ENCODE measurements around the gene BCAS3.
A peak's percentile ranks its signal among the peaks of the same experiment; 100 is the strongest.

BCAS3 gene

GRCh38 chr17:60738287-60738686, 60.6 kb downstream of the BCAS3 start:
- TF ChIP-seq CTCF (IDR thresholded peaks at IDR 0.05; ENCODE audit: low read depth, low read length, missing control alignments), result no peak
- no peak for DNase-seq (ENCODE audit: low read depth)
- H3K4me3 ChIP-seq (ENCODE audit: low read depth, low read length), result no peak overlapping the region
- in situ Hi-C loops (cut with HindIII; ENCODE audit: low sequenced_read_pairs), result no loop called here

- no peak overlapping the region for H3K4me3 ChIP-seq (ENCODE audit: low read depth, low read length)
- in situ Hi-C loops (cut with HindIII; ENCODE audit: low sequenced_read_pairs), result no loop called here
- no peak for TF ChIP-seq CTCF (IDR thresholded peaks at IDR 0.05; ENCODE audit: low read depth, low read length, missing control alignments)
- no peak for DNase-seq (ENCODE audit: low read depth)
These were observed 62.9 kb downstream of the BCAS3 start for GRCh38 chr17:60740584-60740983.

- in situ Hi-C loops (cut with HindIII; ENCODE audit: low sequenced_read_pairs), result no loop called here
- no peak for DNase-seq (ENCODE audit: low read depth)
- H3K4me3 ChIP-seq (ENCODE audit: low read depth, low read length), result no peak overlapping the region
- TF ChIP-seq CTCF (IDR thresholded peaks at IDR 0.05; ENCODE audit: low read depth, low read length, missing control alignments), result no peak
These were observed 63.4 kb downstream of the BCAS3 start for GRCh38 chr17:60741031-60741430.

GRCh38 chr17:60743282-60743681, 65.6 kb downstream of the BCAS3 start:
- no peak for TF ChIP-seq CTCF (IDR thresholded peaks at IDR 0.05; ENCODE audit: low read depth, low read length, missing control alignments)
- DNase-seq (ENCODE audit: low read depth), result no peak
- in situ Hi-C loops (cut with HindIII; ENCODE audit: low sequenced_read_pairs), result no loop called here
- no peak overlapping the region for H3K4me3 ChIP-seq (ENCODE audit: low read depth, low read length)

GRCh38 chr17:60743799-60744198, 66.1 kb downstream of the BCAS3 start:
- peak overlapping the region; percentile 15 for H3K4me3 ChIP-seq (ENCODE audit: low read depth, low read length)
- TF ChIP-seq CTCF (IDR thresholded peaks at IDR 0.05; ENCODE audit: low read depth, low read length, missing control alignments), result no peak
- peak; percentile 76 for DNase-seq (ENCODE audit: low read depth)
- in situ Hi-C loops (cut with HindIII; ENCODE audit: low sequenced_read_pairs), result no loop called here

GRCh38 chr17:60744355-60744966, 66.8 kb downstream of the BCAS3 start:
- no peak overlapping the region for H3K4me3 ChIP-seq (ENCODE audit: low read depth, low read length)
- TF ChIP-seq CTCF (IDR thresholded peaks at IDR 0.05; ENCODE audit: low read depth, low read length, missing control alignments), result no peak
- in situ Hi-C loops (cut with HindIII; ENCODE audit: low sequenced_read_pairs), result no loop called here
- no peak for DNase-seq (ENCODE audit: low read depth)

All from astrocyte of the cerebellum (primary cell).